Left cardiac atrium (tissue), 4 donors: ENCODE results near the gene HTR5A. TPM values are rescaled to one million over a fixed set of nuclear protein-coding genes. Genes with fewer than 3 reads are reported as not detected.

Source experiments
- ATAC-seq, 2 donors: fragments of 200-7000 bp; cut with Tn5 transposase; one replicate each; pipeline ENCODE4 v1.9.1; 2020; ENCODE audit warnings: mild to moderate bottlenecking in 2 of 2, moderate library complexity in 2 of 2
- DNase-seq: peaks from one replicate; pipeline ENCODE4 v3.0.0-alpha.2; 2020
- intact Hi-C, 2 donors: fragments of 100-400 bp; cut with DNase I; formaldehyde crosslinking; loops; one replicate each; pipeline versions ENCODE4 v1.14.1 to v1.15.1; 2022 to 2023
- total RNA-seq, 2 donors: library from RNA; stranded (reverse); fragmentation: NEBNext Ultra II Directional; extraction: Animal tissue kit (Norgen Biotek cat#: 25700); gene quantifications; one replicate each; pipeline ENCODE4 v1.2.1, GENCODE V29; 2021
- donor health status: DM: no; HTN: yes; CAD: no.
- donor health status: DM: no; HTN: yes; CAD: no; lungs with severe emphysema.
- donor health status: DM: yes; HTN: yes; CAD: no.
- donor health status: Dilated cardiomyopathy.

Gene HTR5A
- total RNA-seq, 2 donors from 2014 or later: not detected

- ATAC-seq: no peak
- DNase-seq: no peak
- intact Hi-C loops: no loop called here
These were observed 60.4 kb downstream of the HTR5A start for GRCh38 chr7:155130493-155130892.

- DNase-seq: no peak
- ATAC-seq: no peak
- intact Hi-C loops: no loop called here
These were observed 61.0 kb downstream of the HTR5A start for GRCh38 chr7:155131090-155131489.

- DNase-seq (no peak), ATAC-seq (no peak)
- intact Hi-C loops: no loop called here
These were observed 62.3 kb downstream of the HTR5A start for GRCh38 chr7:155132431-155132830.

GRCh38 chr7:155136619-155137243 is 66.6 kb downstream of the HTR5A start:
- DNase-seq (no peak), ATAC-seq (no peak)
- intact Hi-C loops: no loop called here

Other genes starting within 250 kb of the HTR5A start
- 1 to 10 TPM; 7.9 to 8.7 TPM for gene PAXIP1, start 67.2 kb upstream of the HTR5A start, total RNA-seq
- 10 to 100 TPM; 37.3 to 42.3 TPM for gene INSIG1, start 227.6 kb downstream of the HTR5A start, total RNA-seq